RWPE2 (cell line): ENCODE data around the gene SMIM41.

Source experiments
- ATAC-seq: fragments of 200-7000 bp; cut with Tn5 transposase; 3 replicates; pipeline ENCODE4 v1.9.1; 2021; ENCODE audit warnings: low read depth
- DNase-seq: peaks from one replicate; pipeline ENCODE4 v3.0.0-alpha.2; 2020; ENCODE audit warnings: low spot score
- H3K27ac ChIP-seq: fragments of 450-650 bp; 2 replicates; pipeline ENCODE4 v1.5.1; 2017; ENCODE audit warnings: mild to moderate bottlenecking; ENCODE audit not compliant: poor library complexity, severe bottlenecking
- H3K27me3 ChIP-seq: fragments of 250-450 bp; sonication (Bioruptor Pico); 2 replicates; pipeline ENCODE4 v1.5.1; 2021; ENCODE audit warnings: mild to moderate bottlenecking, moderate library complexity; ENCODE audit not compliant: insufficient read depth, poor library complexity, severe bottlenecking
- H3K36me3 ChIP-seq: fragments of 250-450 bp; sonication (Bioruptor Pico); 2 replicates; pipeline ENCODE4 v1.5.1; 2020; ENCODE audit warnings: low read depth, mild to moderate bottlenecking, moderate library complexity
- H3K4me1 ChIP-seq: fragments of 250-450 bp; sonication (Bioruptor Pico); 2 replicates; pipeline ENCODE4 v1.5.1; 2021; ENCODE audit warnings: mild to moderate bottlenecking, moderate library complexity; ENCODE audit not compliant: insufficient read depth, poor library complexity, severe bottlenecking
- H3K4me3 ChIP-seq: fragments of 250-450 bp; sonication (Bioruptor Pico); 2 replicates; pipeline ENCODE4 v1.5.1; 2021; ENCODE audit warnings: mild to moderate bottlenecking, moderate library complexity; ENCODE audit not compliant: severe bottlenecking
- H3K9me3 ChIP-seq: fragments of 250-450 bp; sonication (Bioruptor Pico); 2 replicates; pipeline ENCODE4 v1.5.1; 2021; ENCODE audit warnings: mild to moderate bottlenecking, moderate library complexity; ENCODE audit not compliant: severe bottlenecking
- CTCF ChIP-seq: fragments of 450-650 bp; IDR thresholded peaks from one replicate; pipeline ENCODE4 v1.5.1; 2017; ENCODE audit warnings: mild to moderate bottlenecking, moderate library complexity; ENCODE audit not compliant: poor library complexity, severe bottlenecking

The SMIM41 gene

GRCh38 chr12:52151837-52152783 is 72.6 kb downstream of the SMIM41 start:
- peak; percentile 13 for ATAC-seq
- H3K4me1 ChIP-seq, result peaks cover 66% of the 10 kb centered on the region
- no peaks in the 10 kb centered on the region for H3K9me3 ChIP-seq
- peak overlapping the region; percentile 100 for H3K27ac ChIP-seq
- no peaks in the 10 kb centered on the region for H3K36me3 ChIP-seq
- DNase-seq, result peak; percentile 97
- TF ChIP-seq CTCF, result peak; percentile 88
- H3K27me3 ChIP-seq, result no peaks in the 10 kb centered on the region
- no peak overlapping the region for H3K4me3 ChIP-seq

- Histone ChIP-seq H3K27me3 (no peaks in the 10 kb centered on the region), H3K9me3 (no peaks in the 10 kb centered on the region), H3K4me3 (no peak overlapping the region), H3K36me3 (no peaks in the 10 kb centered on the region), H3K4me1 (peaks cover 65% of the 10 kb centered on the region), H3K27ac (peak overlapping the region; percentile 100)
- TF ChIP-seq CTCF, result no peak
- DNase-seq (no peak), ATAC-seq (no peak)
These were observed 73.4 kb downstream of the SMIM41 start for GRCh38 chr12:52152905-52153317.

- no peak for TF ChIP-seq CTCF
- no peaks in the 10 kb centered on the region for H3K36me3 ChIP-seq
- no peak overlapping the region for H3K4me3 ChIP-seq
- DNase-seq, result no peak
- H3K9me3 ChIP-seq, result no peaks in the 10 kb centered on the region
- peak overlapping the region; percentile 100 for H3K27ac ChIP-seq
- peak; percentile 66 for ATAC-seq
- no peaks in the 10 kb centered on the region for H3K27me3 ChIP-seq
- peaks cover 48% of the 10 kb centered on the region for H3K4me1 ChIP-seq
These were observed 75.8 kb downstream of the SMIM41 start for GRCh38 chr12:52155048-52155868.

DNA sequence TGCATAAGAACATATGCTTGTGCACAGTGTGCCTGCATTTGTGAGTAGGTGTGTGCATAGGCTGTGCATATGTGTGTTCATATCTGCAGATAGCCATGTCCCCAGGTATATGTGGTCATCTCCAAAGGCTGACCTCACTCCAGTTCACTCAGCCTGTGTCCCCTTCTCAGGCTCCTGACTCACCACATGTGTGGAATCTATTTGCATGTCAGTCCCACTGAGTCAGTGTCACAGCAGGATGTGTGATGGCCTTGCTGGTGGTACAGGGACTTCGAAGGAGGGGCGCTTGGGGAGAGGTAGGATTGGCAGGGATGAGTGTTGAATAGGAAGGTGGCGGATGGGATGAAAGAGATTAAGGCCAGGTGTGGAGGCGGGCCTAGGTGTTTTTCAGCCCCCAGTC is 76.8 kb downstream of the SMIM41 start:
- peaks cover 47% of the 10 kb centered on the region for H3K4me1 ChIP-seq
- ATAC-seq, result no peak
- H3K27me3 ChIP-seq, result no peaks in the 10 kb centered on the region
- no peak for DNase-seq
- H3K9me3 ChIP-seq, result no peaks in the 10 kb centered on the region
- no peak overlapping the region for H3K4me3 ChIP-seq
- peak overlapping the region; percentile 100 for H3K27ac ChIP-seq
- no peak for TF ChIP-seq CTCF
- H3K36me3 ChIP-seq, result no peaks in the 10 kb centered on the region
